HepG2 (cell line): ENCODE measurements around the gene TEDC2. TPM values are rescaled to one million over a fixed set of nuclear protein-coding genes. Genes with fewer than 3 reads are reported as not detected.

Source experiments
- ATM ChIP-seq: fragments of 450-650 bp; IDR thresholded peaks from 2 replicates; pipeline ENCODE4 v1.7.1; 2017; ENCODE audit warnings: mild to moderate bottlenecking, borderline replicate concordance
- DRAP1 ChIP-seq: IDR thresholded peaks from 2 replicates; pipeline ENCODE4 v1.6.1; 2016; ENCODE audit warnings: missing genetic modification reagents, missing compliant biosample characterization
- FOXA3 ChIP-seq: IDR thresholded peaks from 2 replicates; pipeline ENCODE4 v1.6.1; 2016; ENCODE audit warnings: missing genetic modification reagents, missing compliant biosample characterization
- HES4 ChIP-seq: sonication (generic); formaldehyde crosslinking; IDR thresholded peaks from 2 replicates; pipeline ENCODE4 v1.9.0; 2021; ENCODE audit warnings: mild to moderate bottlenecking, missing genetic modification reagents, borderline replicate concordance
- HNRNPH1 ChIP-seq: fragments of 200-400 bp; formaldehyde crosslinking; optimal IDR thresholded peaks from 2 replicates; pipeline ENCODE3; 2017; ENCODE audit warnings: mild to moderate bottlenecking, low read depth, low read length
- KDM6A ChIP-seq: IDR thresholded peaks from 2 replicates; pipeline ENCODE4 v1.6.1; 2016; ENCODE audit warnings: low read depth
- NCOA5 ChIP-seq: sonication (generic); formaldehyde crosslinking; IDR thresholded peaks from 2 replicates; pipeline ENCODE4 v1.4.0; 2020; ENCODE audit warnings: missing genetic modification reagents
- NFKB2 ChIP-seq: sonication (generic); formaldehyde crosslinking; IDR thresholded peaks from 2 replicates; pipeline ENCODE4 v1.4.0; 2020; ENCODE audit warnings: missing genetic modification reagents, borderline replicate concordance
- REL ChIP-seq: sonication (generic); formaldehyde crosslinking; conservative IDR thresholded peaks from 2 replicates; pipeline ENCODE4 v1.8.0; 2022; ENCODE audit warnings: mild to moderate bottlenecking, missing genetic modification reagents, moderate library complexity
- TBX2 ChIP-seq: sonication (generic); formaldehyde crosslinking; IDR thresholded peaks from 2 replicates; pipeline ENCODE4 v1.5.0; 2020; ENCODE audit warnings: missing genetic modification reagents, mild to moderate bottlenecking, borderline replicate concordance
- UBTF ChIP-seq: sonication (generic); formaldehyde crosslinking; IDR thresholded peaks from 2 replicates; pipeline ENCODE4 v1.4.0; 2020; ENCODE audit warnings: mild to moderate bottlenecking, missing genetic modification reagents
- ZBTB43 ChIP-seq: sonication (generic); formaldehyde crosslinking; conservative IDR thresholded peaks from 2 replicates; pipeline ENCODE4 v1.4.0; 2020; ENCODE audit warnings: missing genetic modification reagents
- ZMYM3 ChIP-seq: sonication (generic); formaldehyde crosslinking; IDR thresholded peaks from 2 replicates; pipeline ENCODE4 v1.5.1; 2020; ENCODE audit warnings: mild to moderate bottlenecking, missing genetic modification reagents
- ZNF180 ChIP-seq: sonication (generic); formaldehyde crosslinking; IDR thresholded peaks from 2 replicates; pipeline ENCODE4 v1.4.0; 2020; ENCODE audit warnings: low read depth, missing genetic modification reagents, borderline replicate concordance
- ZNF335 ChIP-seq: sonication (generic); formaldehyde crosslinking; IDR thresholded peaks from 2 replicates; pipeline ENCODE4 v1.4.0; 2020; ENCODE audit warnings: missing genetic modification reagents
- ZNF367 ChIP-seq: sonication (generic); formaldehyde crosslinking; IDR thresholded peaks from 2 replicates; pipeline ENCODE4 v1.4.0; 2020; ENCODE audit warnings: missing genetic modification reagents, borderline replicate concordance
- ZNF382 ChIP-seq: sonication (generic); formaldehyde crosslinking; IDR thresholded peaks from 2 replicates; pipeline ENCODE4 v1.5.0; 2020; ENCODE audit warnings: missing genetic modification reagents, mild to moderate bottlenecking, borderline replicate concordance
- ZNF562 ChIP-seq: sonication (generic); formaldehyde crosslinking; IDR thresholded peaks from 2 replicates; pipeline ENCODE4 v1.8.0; 2022; ENCODE audit warnings: missing genetic modification reagents, borderline replicate concordance
- ZNF567 ChIP-seq: sonication (generic); formaldehyde crosslinking; IDR thresholded peaks from 2 replicates; pipeline ENCODE4 v1.8.1; 2023; ENCODE audit warnings: mild to moderate bottlenecking, missing genetic modification reagents, borderline replicate concordance
- ZNF784 ChIP-seq: sonication (generic); formaldehyde crosslinking; IDR thresholded peaks from 2 replicates; pipeline ENCODE4 v1.5.1; 2020; ENCODE audit warnings: missing genetic modification reagents, mild to moderate bottlenecking, borderline replicate concordance
- polyA plus RNA-seq, 8 experiments: library from polyadenylated mRNA; depleted of rRNA in 3 of 8; stranded (reverse) in 7 of 8; unstranded in 1 of 8; fragments of >200 nt; fragmentation: Illumina TruSeq in 4 of 8; extraction: Trizol in 4 of 8; gene quantifications; 2 replicates each; pipeline versions ENCODE4 v1.2.1 to v1.2.3, GENCODE V29; 2011 to 2016; ENCODE audit warnings: low read depth in 4 of 8, missing spikeins in 1 of 8, mixed read lengths in 1 of 8; ENCODE audit not compliant: insufficient read depth in 1 of 8
- total RNA-seq, 5 experiments: library from RNA; depleted of rRNA; stranded (reverse); fragments of >200 nt; fragmentation: Illumina TruSeq; extraction: Trizol; gene quantifications; 2 replicates each; pipeline ENCODE4 v1.2.3, GENCODE V29; 2016; ENCODE audit warnings: low read depth in 1 of 5

Gene TEDC2
- total and polyA plus RNA-seq, 2 of the 13 experiments (the other 11 are each of a cell fraction or from before 2014, with no cell fraction given): 6.2 to 24.4 TPM

- TF ChIP-seq ZBTB43 (CRISPR knock-in tag) (peak; percentile 40; the same call in 1 of the 2 replicates), FOXA3 (no peak), ZNF180 (CRISPR knock-in tag) (0 out of 2 replicates have a peak, but pooled peaks have one; percentile 34), ATM (no peak), TBX2 (peak; percentile 45; the same call in 1 of the 2 replicates), NFKB2 (CRISPR knock-in tag) (peak; percentile 47; the same call in 1 of the 2 replicates), ZMYM3 (no peak), ZNF382 (CRISPR knock-in tag) (no peak), ZNF562 (CRISPR knock-in tag) (no peak), REL (CRISPR knock-in tag) (0 out of 2 replicates have a peak, but pooled peaks have one; percentile 18), ZNF567 (CRISPR knock-in tag) (0 out of 2 replicates have a peak, but pooled peaks have one; percentile 9), HNRNPH1 (no peak), ZNF784 (CRISPR knock-in tag) (peak; percentile 53; the same call in 1 of the 2 replicates), NCOA5 (CRISPR knock-in tag) (no peak), ZNF367 (peak; percentile 32; the same call in 1 of the 2 replicates), KDM6A (CRISPR knock-in tag) (0 out of 2 replicates have a peak, but pooled peaks have one; percentile 24), DRAP1 (CRISPR knock-in tag) (peak; percentile 93), UBTF (CRISPR knock-in tag) (peak; percentile 53), HES4 (CRISPR knock-in tag) (peak; percentile 63; the same call in 1 of the 2 replicates), ZNF335 (CRISPR knock-in tag) (no peak)
These were observed 53.8 kb downstream of the TEDC2 start, which contains the start of gene ATP6V0C (continued) for GRCh38 chr16:2513405-2514332.
